GM18505 (cell line): ENCODE data around the gene MC3R.

ENCODE experiments used
- ATAC-seq: cut with Tn5 transposase; IDR thresholded peaks from one replicate; pipeline ENCODE4 v1.9.1; 2021; ENCODE audit not compliant: unreplicated experiment
- POLR2A ChIP-seq: IDR thresholded peaks from 4 replicates; pipeline ENCODE4 v1.6.1; 2011; ENCODE audit warnings: borderline replicate concordance; ENCODE audit not compliant: insufficient read depth, insufficient read length; ENCODE audit errors: extremely low read depth

The MC3R gene

DNA sequence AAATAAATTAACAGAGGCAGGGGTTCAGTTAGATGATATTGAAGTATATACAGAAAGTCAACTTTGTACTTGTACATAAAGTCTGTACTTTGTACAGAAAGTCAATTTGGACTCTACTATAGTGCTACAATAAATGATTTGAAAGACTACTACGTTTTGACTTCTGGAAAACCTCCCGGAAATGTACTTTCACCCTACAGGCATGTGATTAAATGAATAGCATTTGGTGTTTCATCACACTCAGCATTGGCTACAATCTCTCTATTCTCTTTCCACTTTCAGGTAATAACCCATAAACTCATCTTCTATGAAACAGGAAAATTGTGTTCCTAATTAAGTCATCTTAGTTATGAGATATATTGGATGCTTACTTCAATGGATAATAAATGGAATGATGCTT lies 25.6 kb upstream of the MC3R start:
- no peak for TF ChIP-seq POLR2A
- no peak for ATAC-seq

- ATAC-seq, result no peak
- no peak for TF ChIP-seq POLR2A
Observed at GRCh38 chr20:56223352-56223751, 25.2 kb upstream of the MC3R start.

DNA sequence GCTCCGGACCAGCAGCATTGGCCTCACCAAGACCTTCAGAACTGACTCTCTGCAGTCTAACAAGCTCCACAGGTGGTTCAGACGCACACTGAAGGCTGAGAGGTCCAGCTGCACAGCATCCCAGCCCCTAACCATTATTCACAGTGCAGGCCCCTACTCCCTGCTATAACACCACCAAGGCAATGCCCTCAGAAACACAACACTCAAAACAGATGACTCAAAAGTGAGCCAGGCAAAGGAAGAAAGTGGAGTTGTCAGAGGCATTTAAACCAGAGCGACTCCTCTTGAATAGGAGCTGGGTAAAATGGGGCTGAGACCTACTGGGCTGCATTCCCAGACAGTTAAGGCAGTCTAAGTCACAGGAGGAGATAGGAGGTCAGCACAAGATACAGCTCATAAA lies 20.5 kb upstream of the MC3R start:
- no peak for ATAC-seq
- TF ChIP-seq POLR2A, result no peak

GRCh38 chr20:56229812-56230211 lies 18.7 kb upstream of the MC3R start:
- no peak for TF ChIP-seq POLR2A
- no peak for ATAC-seq

DNA sequence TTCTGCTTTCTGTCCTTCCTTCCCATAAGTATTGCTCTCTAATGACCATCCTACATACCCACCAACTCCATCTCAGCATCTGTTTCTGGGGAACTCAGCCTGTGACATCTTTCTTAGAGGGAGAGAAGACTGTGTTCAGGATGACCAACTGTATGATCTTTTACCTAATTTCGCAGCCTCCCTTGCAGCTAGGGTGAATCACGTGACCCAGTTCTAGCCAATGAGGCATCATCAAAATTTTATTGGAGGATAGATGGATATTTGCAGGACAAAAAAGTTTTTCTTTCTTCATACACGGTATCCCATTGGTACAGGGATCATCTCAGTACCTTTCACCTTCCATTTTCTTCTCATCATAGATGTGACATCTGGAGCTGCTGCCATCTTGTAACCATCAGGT lies 14.4 kb upstream of the MC3R start:
- no peak for ATAC-seq
- TF ChIP-seq POLR2A, result no peak

GRCh38 chr20:56237335-56237734 lies 11.2 kb upstream of the MC3R start:
- no peak for TF ChIP-seq POLR2A
- ATAC-seq, result no peak

GRCh38 chr20:56244259-56244658 lies 4.3 kb upstream of the MC3R start:
- no peak for ATAC-seq
- TF ChIP-seq POLR2A, result no peak

DNA sequence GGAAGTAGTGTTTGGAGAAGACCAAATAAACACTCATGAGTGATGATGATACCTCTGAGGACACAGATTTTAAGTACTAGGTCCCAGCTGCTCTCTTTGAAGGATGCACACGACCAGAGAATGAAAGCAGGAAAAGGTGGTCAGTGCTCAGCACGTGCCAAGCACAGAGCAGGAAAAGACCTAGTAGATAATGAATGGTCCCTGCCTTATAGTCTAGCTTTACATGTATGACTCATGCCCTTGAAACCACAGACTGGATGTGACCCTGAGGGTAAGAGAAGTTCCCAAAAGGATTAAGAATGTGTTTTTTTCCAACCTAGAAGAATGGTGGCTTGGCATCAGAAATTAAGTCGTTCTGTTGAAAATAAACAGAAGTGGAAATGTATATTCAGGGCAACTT lies 2.8 kb upstream of the MC3R start:
- ATAC-seq, result no peak
- no peak for TF ChIP-seq POLR2A

- no peak for ATAC-seq
- no peak for TF ChIP-seq POLR2A
Observed at GRCh38 chr20:56249244-56249955, 868 bp downstream of the MC3R start.

DNA sequence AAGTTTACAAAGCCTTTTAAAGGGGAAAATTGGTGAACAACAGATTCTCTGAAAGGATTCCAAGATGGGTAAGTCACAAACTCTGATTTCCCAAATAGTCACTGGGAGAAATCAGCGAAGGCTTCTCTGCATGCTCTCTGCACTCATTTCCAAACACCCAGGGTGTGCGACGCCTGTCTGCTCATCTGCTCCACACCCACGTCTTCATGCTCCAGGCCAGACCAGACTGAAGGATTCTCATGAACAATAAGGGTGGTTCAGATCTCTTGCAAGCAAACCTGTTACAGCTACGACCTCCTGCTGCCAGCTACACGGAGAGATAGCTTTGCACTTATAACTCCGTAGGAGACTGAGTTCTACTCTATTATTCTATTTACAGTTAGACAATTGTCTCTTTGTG lies 1.4 kb downstream of the MC3R start:
- no peak for TF ChIP-seq POLR2A
- no peak for ATAC-seq

DNA sequence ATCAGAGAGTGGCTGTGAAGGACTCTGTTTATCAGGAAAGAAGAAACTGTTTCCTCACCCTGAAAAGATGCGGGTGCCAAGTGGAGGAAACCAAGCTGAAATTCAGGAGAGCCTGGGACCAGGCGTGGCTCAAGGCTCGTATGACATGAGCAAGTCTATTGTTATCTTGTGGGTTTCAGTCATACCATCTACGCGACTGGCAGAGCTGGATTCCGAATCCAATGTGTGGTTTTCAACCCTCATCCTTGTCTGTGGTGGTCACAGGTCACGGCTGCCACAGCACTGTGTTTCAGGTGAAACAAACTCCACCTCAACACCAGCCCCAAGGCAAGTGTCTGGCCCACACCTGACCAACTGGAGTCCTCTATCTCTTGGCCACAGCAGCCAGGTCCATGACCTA lies 9.1 kb downstream of the MC3R start:
- ATAC-seq, result no peak
- no peak for TF ChIP-seq POLR2A

DNA sequence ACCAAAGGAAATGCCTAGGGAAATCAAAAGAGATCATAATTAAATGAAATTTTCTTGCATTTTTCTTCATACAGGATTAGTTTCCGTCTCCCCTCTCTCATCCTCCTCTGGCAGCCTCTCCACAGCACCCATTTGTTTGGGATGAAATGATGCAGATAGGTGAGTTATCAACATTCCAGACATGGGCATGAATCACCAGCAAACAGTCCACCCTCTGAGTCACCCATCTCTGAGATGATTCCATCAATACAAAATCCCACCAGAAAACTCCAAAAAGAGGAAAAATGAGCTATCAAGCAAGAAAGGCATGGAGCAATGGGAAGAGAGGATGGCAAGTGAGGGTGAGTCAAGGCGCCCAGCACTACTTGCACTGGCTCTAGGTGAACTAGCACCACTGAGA lies 11.4 kb downstream of the MC3R start:
- ATAC-seq, result no peak
- TF ChIP-seq POLR2A, result no peak

GRCh38 chr20:56268536-56268935 lies 20.0 kb downstream of the MC3R start:
- no peak for TF ChIP-seq POLR2A
- ATAC-seq, result no peak

GRCh38 chr20:56271974-56272373 lies 23.4 kb downstream of the MC3R start:
- ATAC-seq, result no peak
- no peak for TF ChIP-seq POLR2A

- ATAC-seq, result no peak
- no peak for TF ChIP-seq POLR2A
Observed at GRCh38 chr20:56273491-56273890, 25.0 kb downstream of the MC3R start.
